Lower lobe of right lung (tissue), 2 donors: ENCODE data around the gene KHNYN. TPM values are rescaled to one million over a fixed set of nuclear protein-coding genes. Genes with fewer than 3 reads are reported as not detected.
"Not testable (repeated sequence)": the region's sequence is repeated elsewhere in the genome, so short reads cannot be mapped to it uniquely, and the experiment has no call there.

Experiments used
- ATAC-seq, 2 donors: fragments of 200-7000 bp; cut with Tn5 transposase; one replicate each; pipeline ENCODE4 v1.9.1; 2020 to 2022; ENCODE audit warnings: mild to moderate bottlenecking in 2 of 2, moderate library complexity in 2 of 2
- DNase-seq: peaks from one replicate; pipeline ENCODE4 v3.0.0-alpha.2; 2020
- H3K27ac ChIP-seq: fragments of 200-600 bp; one replicate; pipeline ENCODE4 v1.8.0; 2022
- H3K27me3 ChIP-seq: fragments of 200-600 bp; one replicate; pipeline ENCODE4 v1.8.0; 2022; ENCODE audit warnings: low read depth
- H3K36me3 ChIP-seq: fragments of 200-600 bp; one replicate; pipeline ENCODE4 v1.8.0; 2022; ENCODE audit warnings: mild to moderate bottlenecking
- H3K4me1 ChIP-seq: fragments of 200-600 bp; one replicate; pipeline ENCODE4 v1.8.0; 2022
- H3K4me3 ChIP-seq: fragments of 200-600 bp; one replicate; pipeline ENCODE4 v1.8.0; 2022; ENCODE audit warnings: mild to moderate bottlenecking
- H3K9me3 ChIP-seq: fragments of 200-600 bp; one replicate; pipeline ENCODE4 v1.8.0; 2022
- intact Hi-C: fragments of 100-400 bp; cut with DNase I; formaldehyde crosslinking; loops from one replicate; pipeline ENCODE4 v1.11.0; 2022
- total RNA-seq: library from RNA; stranded (reverse); fragmentation: NEBNext Ultra II Directional; extraction: Animal tissue kit (Norgen Biotek cat#: 25700); gene quantifications from one replicate; pipeline ENCODE4 v1.2.1, GENCODE V29; 2021
- TF ChIP-seq, protein P1 (sequence below): fragments of 200-600 bp; IDR thresholded peaks from one replicate; pipeline ENCODE4 v1.8.0; 2022; ENCODE audit warnings: antibody characterized with exemption, mild to moderate bottlenecking
- donor health status: DM: no; HTN: yes; CAD: no; lungs with severe emphysema.

Gene KHNYN
- total RNA-seq, 1 donor from 2014 or later: 61.4 TPM

DNA sequence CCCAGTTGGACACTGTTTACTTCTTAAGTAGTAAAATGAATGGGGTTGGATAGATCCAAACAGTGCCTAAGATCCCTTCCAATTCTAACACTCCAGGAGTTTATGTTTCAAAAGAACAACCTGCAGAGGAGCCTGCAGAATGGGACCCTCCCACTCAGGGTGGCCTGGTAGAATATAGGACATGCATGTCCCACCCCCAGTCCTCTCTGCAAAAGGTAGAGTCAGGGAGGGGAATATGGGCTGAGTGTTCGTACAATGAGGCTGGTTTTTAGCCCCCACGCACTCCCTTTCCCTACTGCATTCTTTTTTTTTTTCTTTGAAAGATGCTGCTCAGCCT, 42.8 kb upstream of the KHNYN start:
- no peak overlapping the region for H3K4me3 ChIP-seq
- DNase-seq (no peak), ATAC-seq (no peak)
- no peaks in the 10 kb centered on the region for H3K27me3 ChIP-seq
- peaks cover 14% of the 10 kb centered on the region for H3K4me1 ChIP-seq
- intact Hi-C loops: no loop called here
- H3K36me3 ChIP-seq: no peaks in the 10 kb centered on the region
- no peak overlapping the region for H3K27ac ChIP-seq
- TF ChIP-seq, protein P1, sequence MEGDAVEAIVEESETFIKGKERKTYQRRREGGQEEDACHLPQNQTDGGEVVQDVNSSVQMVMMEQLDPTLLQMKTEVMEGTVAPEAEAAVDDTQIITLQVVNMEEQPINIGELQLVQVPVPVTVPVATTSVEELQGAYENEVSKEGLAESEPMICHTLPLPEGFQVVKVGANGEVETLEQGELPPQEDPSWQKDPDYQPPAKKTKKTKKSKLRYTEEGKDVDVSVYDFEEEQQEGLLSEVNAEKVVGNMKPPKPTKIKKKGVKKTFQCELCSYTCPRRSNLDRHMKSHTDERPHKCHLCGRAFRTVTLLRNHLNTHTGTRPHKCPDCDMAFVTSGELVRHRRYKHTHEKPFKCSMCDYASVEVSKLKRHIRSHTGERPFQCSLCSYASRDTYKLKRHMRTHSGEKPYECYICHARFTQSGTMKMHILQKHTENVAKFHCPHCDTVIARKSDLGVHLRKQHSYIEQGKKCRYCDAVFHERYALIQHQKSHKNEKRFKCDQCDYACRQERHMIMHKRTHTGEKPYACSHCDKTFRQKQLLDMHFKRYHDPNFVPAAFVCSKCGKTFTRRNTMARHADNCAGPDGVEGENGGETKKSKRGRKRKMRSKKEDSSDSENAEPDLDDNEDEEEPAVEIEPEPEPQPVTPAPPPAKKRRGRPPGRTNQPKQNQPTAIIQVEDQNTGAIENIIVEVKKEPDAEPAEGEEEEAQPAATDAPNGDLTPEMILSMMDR: no peak
- H3K9me3 ChIP-seq: no peaks in the 10 kb centered on the region

DNA sequence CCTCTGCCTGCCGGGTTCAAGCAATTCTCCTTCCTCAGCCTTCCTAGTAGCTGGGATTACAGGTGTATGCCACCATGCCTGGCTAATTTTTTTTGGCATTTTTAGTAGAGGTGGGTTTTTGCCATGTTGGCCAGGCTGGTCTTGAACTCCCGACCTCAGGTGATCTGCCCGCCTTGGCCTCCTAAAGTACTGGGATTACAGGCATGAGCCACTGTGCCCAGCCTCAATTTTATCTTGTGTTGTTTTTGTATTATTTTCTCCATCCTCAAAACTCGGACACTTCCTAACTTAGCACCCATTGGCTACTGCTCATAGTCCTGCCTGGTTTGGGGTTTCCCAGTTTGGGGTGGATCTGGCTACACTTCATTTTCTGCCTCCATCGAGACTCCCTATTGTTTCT, 42.2 kb upstream of the KHNYN start:
- H3K4me3 ChIP-seq, H3K36me3 ChIP-seq, intact Hi-C loops, H3K27ac ChIP-seq, ATAC-seq, H3K9me3 ChIP-seq, DNase-seq, H3K27me3 ChIP-seq: not testable (repeated sequence)
- H3K4me1 ChIP-seq: peaks cover 20% of the 10 kb centered on the region

DNA sequence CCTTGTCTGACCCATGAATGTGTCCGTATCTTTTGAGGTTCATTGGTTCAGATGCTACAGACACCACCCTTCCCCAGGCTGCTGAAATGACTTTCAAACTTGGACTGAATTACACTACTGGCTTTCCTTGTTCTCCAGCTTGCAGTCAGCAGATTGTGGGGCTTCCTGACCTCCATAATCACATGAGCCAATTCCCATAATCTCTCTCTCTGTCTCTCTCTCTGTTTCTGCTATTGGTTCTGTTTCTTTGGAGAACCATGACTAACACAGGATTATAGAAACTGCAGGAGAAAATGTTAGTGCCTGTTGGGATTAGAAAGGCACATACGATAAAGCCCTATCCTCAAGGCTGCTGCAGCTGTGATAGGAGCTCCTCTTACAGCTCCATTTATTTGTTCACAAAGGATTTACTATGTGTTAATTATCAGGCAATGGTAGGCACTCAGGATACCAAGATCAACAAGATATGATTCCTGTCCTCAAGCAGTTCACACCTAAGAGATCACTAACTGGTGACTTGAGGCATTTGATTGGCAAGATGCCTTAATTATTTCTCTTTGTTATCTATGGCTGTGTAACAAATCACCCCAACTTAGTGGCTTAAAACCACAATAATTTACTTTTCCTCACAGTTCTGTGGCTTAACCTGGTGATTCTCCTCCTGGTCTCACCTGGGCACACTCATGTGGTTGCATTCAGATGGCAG, 41.1 kb upstream of the KHNYN start:
- Histone ChIP-seq H3K4me3 (no peak overlapping the region), H3K36me3 (no peaks in the 10 kb centered on the region), H3K9me3 (no peaks in the 10 kb centered on the region), H3K4me1 (peaks cover 22% of the 10 kb centered on the region), H3K27ac (no peak overlapping the region), H3K27me3 (no peaks in the 10 kb centered on the region)
- intact Hi-C loops: no loop called here
- ATAC-seq (no peak), DNase-seq (no peak)
- TF ChIP-seq, protein P1: no peak

DNA sequence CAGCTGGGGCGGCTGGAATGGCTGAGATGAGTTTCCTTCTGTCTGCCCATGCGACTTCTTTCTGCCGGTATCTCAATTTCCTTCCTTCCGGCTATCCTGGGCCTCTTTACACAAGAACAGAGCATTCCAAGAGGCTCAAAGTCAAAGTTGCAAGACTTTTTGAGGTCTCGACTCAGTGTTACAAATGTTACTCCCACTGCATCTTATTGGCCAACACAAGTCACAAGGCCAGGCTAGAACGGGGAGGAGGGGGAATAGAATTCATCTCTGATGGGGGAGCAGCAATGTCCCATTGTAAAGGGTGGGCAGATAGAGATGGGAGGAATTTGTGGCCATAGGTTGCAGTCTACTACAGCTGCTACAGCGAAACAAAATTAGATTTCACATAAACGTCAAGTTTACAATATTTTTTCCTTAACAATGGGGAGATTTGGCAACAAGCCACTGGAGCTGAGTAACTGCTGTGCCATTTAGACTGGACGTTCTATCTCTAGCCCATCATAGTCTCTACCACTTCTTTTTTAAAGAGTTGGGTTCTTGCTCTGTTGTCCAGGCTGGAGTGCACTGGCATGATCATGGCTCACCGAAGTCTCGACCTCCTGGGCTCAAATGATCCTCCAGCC, 40.4 kb upstream of the KHNYN start:
- H3K4me1 ChIP-seq: peaks cover 22% of the 10 kb centered on the region
- no peak overlapping the region for H3K4me3 ChIP-seq
- no peak overlapping the region for H3K27ac ChIP-seq
- H3K36me3 ChIP-seq: no peaks in the 10 kb centered on the region
- TF ChIP-seq, protein P1: no peak
- DNase-seq: no peak
- no peaks in the 10 kb centered on the region for H3K27me3 ChIP-seq
- intact Hi-C loops: no loop called here
- no peaks in the 10 kb centered on the region for H3K9me3 ChIP-seq
- ATAC-seq: no peak

DNA sequence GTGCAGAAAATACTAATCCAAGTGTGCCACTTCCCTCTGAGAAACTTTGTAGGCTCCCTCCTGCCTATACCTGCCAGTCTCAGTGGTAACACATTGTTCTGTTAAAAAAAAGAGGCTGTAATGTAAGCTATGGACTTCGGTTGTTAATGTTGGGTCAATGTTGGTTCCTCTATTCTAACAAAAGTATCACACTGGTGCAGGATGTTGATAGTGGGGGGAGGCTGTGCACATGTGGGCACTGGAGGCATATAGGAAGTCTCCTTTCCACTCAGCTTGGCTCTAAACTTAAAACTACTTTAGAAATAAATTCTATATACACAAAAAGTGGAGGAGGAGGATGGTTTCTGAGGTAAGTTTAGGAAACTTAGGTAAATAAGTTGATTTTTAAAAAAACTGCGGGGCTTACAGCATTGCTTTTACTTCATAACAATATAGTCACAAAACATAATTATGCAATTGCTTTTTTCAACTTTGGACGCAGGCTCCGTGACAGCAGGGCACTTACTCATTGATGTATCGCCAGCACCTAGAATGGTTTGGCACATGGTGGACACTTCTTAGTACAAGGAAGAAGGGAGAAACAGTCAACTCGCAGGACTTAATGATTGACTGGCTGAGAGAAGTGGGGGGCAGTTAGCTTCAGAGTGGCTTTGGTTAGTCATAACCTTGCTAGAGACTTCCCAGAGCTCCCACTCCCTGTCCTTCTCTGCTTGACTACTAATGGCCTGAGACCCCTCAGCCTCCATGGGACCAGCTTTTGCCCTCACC, 38.9 kb upstream of the KHNYN start:
- DNase-seq (no peak), ATAC-seq (no peak)
- TF ChIP-seq, protein P1: no peak
- intact Hi-C loops: no loop called here
- H3K4me1 ChIP-seq: peaks cover 22% of the 10 kb centered on the region
- no peaks in the 10 kb centered on the region for H3K9me3 ChIP-seq
- H3K4me3 ChIP-seq: no peak overlapping the region
- no peak overlapping the region for H3K27ac ChIP-seq
- H3K27me3 ChIP-seq: no peaks in the 10 kb centered on the region
- H3K36me3 ChIP-seq: no peaks in the 10 kb centered on the region
